BJ (cell line): Measurements from ENCODE around the gene C1QB. TPM values are rescaled to one million over a fixed set of nuclear protein-coding genes. Genes with fewer than 3 reads are reported as not detected.

Experiments used
- CTCF ChIA-PET: fragments of 350-600 bp; formaldehyde crosslinking; extraction: SDS; loops from one replicate; lab custom pipeline; 2021; ENCODE audit warnings: antibody characterized with exemption, inconsistent platforms; lab: Yijun Ruan, JAX
- POLR2A ChIA-PET: fragments of 300-600 bp; sonication (Branson Sonifier 250); formaldehyde crosslinking; extraction: SDS; loops from one replicate; lab custom pipeline; 2021; ENCODE audit warnings: antibody characterized with exemption; lab: Charles Lee
- DNase-seq: peaks from one replicate; pipeline ENCODE4 v3.0.0-alpha.2; 2011; ENCODE audit warnings: low read depth
- H3K27me3 ChIP-seq: 2 replicates; pipeline ENCODE4 v1.6.0; 2011; ENCODE audit warnings: low read length; ENCODE audit not compliant: control insufficient read depth, insufficient read depth
- H3K36me3 ChIP-seq: 2 replicates; pipeline ENCODE4 v1.5.1; 2011; ENCODE audit warnings: low read length; ENCODE audit not compliant: control insufficient read depth, insufficient read depth
- H3K4me3 ChIP-seq: 2 replicates; pipeline ENCODE4 v1.5.1; 2011; ENCODE audit warnings: low read depth, mild to moderate bottlenecking, control low read depth, low read length
- CTCF ChIP-seq: IDR thresholded peaks from 2 replicates; pipeline ENCODE4 v1.5.1; 2011; ENCODE audit warnings: low read depth, mild to moderate bottlenecking, control low read depth, inconsistent platforms, low read length, moderate library complexity; ENCODE audit not compliant: insufficient read depth
- polyA plus RNA-seq: library from polyadenylated mRNA; depleted of rRNA; stranded (reverse); fragments of >200 nt; gene quantifications from 2 replicates; pipeline ENCODE4 v1.2.3, GENCODE V29; 2011

C1QB gene
- polyA plus RNA-seq, 1 experiment, result not detected

DNA sequence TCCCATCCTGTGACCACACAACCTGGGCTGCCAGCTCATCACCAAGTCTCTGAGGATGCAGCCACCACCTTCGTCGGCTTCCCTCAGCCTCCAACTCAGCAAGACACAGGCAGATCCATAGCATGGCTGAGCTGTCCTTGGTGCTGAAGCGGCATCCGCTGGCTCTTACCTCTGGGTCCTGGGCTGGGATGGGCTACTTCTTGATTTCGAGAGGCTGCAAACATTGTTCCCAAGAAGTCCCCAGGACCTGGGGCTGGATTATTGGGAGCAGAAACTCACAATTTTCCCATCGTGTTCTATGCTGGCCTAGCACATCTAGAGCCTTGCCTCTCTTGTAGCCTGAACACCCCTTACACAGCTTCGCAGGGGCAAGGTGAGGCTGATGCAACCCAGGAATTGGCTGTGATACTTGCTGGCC lies 41.5 kb upstream of the C1QB start:
- H3K27me3 ChIP-seq, result peaks cover 14% of the 10 kb centered on the region
- no peak overlapping the region for H3K4me3 ChIP-seq
- TF ChIP-seq CTCF, result no peak
- ChIA-PET POLR2A (interaction anchor here (0.6 kb wide), 1 partner anchor 385 kb away, joined by 10 read pairs; no protein-coding TSS in a partner anchor), CTCF (interaction anchor here (0.6 to 0.8 kb wide), 2 partner anchors 12 to 462 kb away, joined by 3 read pairs; no protein-coding TSS in a partner anchor)
- H3K36me3 ChIP-seq, result no peaks in the 10 kb centered on the region
- DNase-seq, result no peak

GRCh38 chr1:22612671-22613571 lies 40.1 kb upstream of the C1QB start:
- Histone ChIP-seq H3K27me3 (peaks cover 18% of the 10 kb centered on the region), H3K4me3 (no peak overlapping the region), H3K36me3 (no peaks in the 10 kb centered on the region)
- POLR2A ChIA-PET, result no interaction called here
- CTCF ChIA-PET, result no interaction called here
- no peak for DNase-seq
- TF ChIP-seq CTCF, result no peak

GRCh38 chr1:22613572-22613918 lies 39.5 kb upstream of the C1QB start:
- no peak for TF ChIP-seq CTCF
- POLR2A ChIA-PET, result no interaction called here
- Histone ChIP-seq H3K4me3 (no peak overlapping the region), H3K27me3 (peaks cover 18% of the 10 kb centered on the region), H3K36me3 (no peaks in the 10 kb centered on the region)
- no peak for DNase-seq
- CTCF ChIA-PET, result no interaction called here

- POLR2A ChIA-PET, result no interaction called here
- no peak for DNase-seq
- no peak for TF ChIP-seq CTCF
- Histone ChIP-seq H3K27me3 (peaks cover 20% of the 10 kb centered on the region), H3K36me3 (no peaks in the 10 kb centered on the region), H3K4me3 (no peak overlapping the region)
- CTCF ChIA-PET, result no interaction called here
Measured at GRCh38 chr1:22613951-22614350, 39.1 kb upstream of the C1QB start.

DNA sequence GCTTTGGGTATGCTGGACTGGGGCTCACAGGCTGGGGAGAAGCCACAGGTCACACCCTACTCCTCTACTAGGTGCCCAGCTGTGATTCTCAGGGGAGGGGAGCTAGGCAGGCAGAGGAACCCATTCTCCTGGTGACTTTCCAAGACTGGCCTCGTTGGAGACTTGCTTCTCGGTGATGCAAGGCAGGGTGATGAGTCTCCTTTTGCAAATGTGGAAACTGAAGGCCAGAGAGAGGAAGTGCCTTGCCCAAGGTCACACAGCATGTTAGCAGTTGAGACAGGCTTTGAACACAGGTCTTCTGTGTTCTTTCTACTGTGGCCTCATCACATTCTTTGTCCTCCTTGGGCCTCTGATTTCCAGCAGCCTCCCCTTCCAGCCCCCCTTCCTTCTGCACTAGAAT lies 37.1 kb upstream of the C1QB start:
- Histone ChIP-seq H3K36me3 (no peaks in the 10 kb centered on the region), H3K27me3 (peaks cover 17% of the 10 kb centered on the region), H3K4me3 (no peak overlapping the region)
- POLR2A ChIA-PET, result no interaction called here
- TF ChIP-seq CTCF, result no peak
- no peak for DNase-seq
- CTCF ChIA-PET, result interaction anchor here (1.2 kb wide), 1 partner anchor 199 kb away, joined by 3 read pairs; no protein-coding TSS in a partner anchor
